Liver (tissue), 3 donors: ENCODE measurements around the gene TOM1L2.

ENCODE experiments used
- CTCF ChIP-seq: fragments of 150-350 bp; IDR thresholded peaks from 2 replicates; pipeline ENCODE4 v1.5.1; 2017; ENCODE audit warnings: improper control_type of control experiment, low read depth, low read length; ENCODE audit not compliant: missing input control
- FOXA1 ChIP-seq: IDR thresholded peaks from 2 replicates; pipeline ENCODE4 v1.6.1; 2016; ENCODE audit warnings: antibody characterized with exemption
- RAD21 ChIP-seq, 2 donors: IDR thresholded peaks; 2 replicates each; pipeline ENCODE4 v1.6.1; 2016; ENCODE audit warnings: antibody characterized with exemption in 2 of 2, mild to moderate bottlenecking in 2 of 2
- TAF1 ChIP-seq: conservative IDR thresholded peaks from 2 replicates; pipeline ENCODE4 v1.6.1; 2016; ENCODE audit warnings: antibody characterized with exemption, mild to moderate bottlenecking
- YY1 ChIP-seq: IDR thresholded peaks from 2 replicates; pipeline ENCODE4 v1.6.1; 2016; ENCODE audit warnings: antibody characterized with exemption, mild to moderate bottlenecking
- donor health status: healthy.
- donor health status: healthy.

- TF ChIP-seq CTCF = no peak
- TF ChIP-seq RAD21 (IDR thresholded peaks at IDR 0.05) = peak in 1 of 2 donors; percentile 10
- no peak for TF ChIP-seq FOXA1
- no peak for TF ChIP-seq TAF1
- no peak for TF ChIP-seq YY1
These were observed 102.0 kb downstream of the TOM1L2 start for GRCh38 chr17:17870247-17870646.
